HG02981 (cell line): ENCODE results near the gene NPW.
A peak's percentile ranks its signal among the peaks of the same experiment; 100 is the strongest.

Experiments used
- ATAC-seq: cut with Tn5 transposase; IDR thresholded peaks from one replicate; pipeline ENCODE4 v1.9.1; 2021; ENCODE audit warnings: mild to moderate bottlenecking, moderate library complexity; ENCODE audit not compliant: unreplicated experiment

Gene NPW

DNA sequence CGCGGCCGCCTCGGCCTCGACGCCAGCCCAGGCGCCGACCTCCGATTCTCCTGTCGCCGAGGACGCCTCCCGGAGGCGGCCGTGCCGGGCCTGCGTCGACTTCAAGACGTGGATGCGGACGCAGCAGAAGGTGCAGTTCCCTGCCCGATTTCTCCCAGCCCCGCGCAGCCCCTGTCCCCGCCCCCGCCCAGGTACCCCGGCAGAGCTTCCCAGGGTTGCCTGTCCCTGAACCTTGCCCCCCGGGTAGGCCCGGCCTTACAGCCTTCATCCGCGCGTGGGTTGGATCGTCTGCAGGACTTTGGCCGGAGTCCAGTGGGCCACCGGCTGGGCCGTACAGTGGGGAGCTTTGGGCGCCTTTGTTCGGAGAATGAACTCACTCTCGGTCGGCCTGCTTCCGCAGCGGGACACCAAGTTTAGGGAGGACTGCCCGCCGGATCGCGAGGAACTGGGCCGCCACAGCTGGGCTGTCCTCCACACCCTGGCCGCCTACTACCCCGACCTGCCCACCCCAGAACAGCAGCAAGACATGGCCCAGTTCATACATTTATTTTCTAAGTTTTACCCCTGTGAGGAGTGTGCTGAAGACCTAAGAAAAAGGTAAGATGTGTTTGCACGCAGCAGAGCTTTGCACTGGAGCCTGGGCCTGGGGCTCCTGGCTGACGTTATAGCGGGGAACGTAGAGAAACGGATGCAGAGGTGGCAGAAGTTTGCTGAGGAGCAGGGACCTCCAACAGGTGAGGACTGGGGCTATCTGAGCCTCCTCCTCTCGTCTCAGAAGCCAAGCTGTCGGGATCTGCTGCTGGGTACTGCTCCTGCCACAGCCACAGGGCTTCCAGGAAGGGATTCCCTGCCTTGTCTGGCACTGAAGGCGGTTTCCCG lies 35.0 kb upstream of the NPW start:
- peak; percentile 14 for ATAC-seq

GRCh38 chr16:1985466-1986150 lies 34.0 kb upstream of the NPW start:
- no peak for ATAC-seq

DNA sequence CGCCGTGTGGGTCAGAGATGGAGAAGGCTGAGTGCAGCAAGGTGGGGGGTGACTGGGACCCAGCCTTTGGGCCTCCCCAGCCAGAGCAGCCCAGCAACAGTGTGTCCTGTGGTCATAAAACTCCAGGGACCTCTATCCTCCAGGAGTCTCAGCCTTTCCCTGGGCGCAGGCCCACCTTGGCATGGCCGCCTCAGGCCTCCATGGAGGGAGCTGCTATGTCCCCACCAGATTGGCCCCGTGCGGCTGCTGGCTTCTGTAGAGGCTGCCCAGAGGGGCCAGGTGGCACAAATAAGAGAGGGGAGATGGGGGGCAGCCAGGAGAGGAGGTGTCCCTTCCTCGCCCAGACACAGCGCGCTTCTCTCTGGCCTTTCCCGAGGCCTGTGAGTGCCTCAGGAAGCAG lies 32.4 kb upstream of the NPW start:
- no peak for ATAC-seq

DNA sequence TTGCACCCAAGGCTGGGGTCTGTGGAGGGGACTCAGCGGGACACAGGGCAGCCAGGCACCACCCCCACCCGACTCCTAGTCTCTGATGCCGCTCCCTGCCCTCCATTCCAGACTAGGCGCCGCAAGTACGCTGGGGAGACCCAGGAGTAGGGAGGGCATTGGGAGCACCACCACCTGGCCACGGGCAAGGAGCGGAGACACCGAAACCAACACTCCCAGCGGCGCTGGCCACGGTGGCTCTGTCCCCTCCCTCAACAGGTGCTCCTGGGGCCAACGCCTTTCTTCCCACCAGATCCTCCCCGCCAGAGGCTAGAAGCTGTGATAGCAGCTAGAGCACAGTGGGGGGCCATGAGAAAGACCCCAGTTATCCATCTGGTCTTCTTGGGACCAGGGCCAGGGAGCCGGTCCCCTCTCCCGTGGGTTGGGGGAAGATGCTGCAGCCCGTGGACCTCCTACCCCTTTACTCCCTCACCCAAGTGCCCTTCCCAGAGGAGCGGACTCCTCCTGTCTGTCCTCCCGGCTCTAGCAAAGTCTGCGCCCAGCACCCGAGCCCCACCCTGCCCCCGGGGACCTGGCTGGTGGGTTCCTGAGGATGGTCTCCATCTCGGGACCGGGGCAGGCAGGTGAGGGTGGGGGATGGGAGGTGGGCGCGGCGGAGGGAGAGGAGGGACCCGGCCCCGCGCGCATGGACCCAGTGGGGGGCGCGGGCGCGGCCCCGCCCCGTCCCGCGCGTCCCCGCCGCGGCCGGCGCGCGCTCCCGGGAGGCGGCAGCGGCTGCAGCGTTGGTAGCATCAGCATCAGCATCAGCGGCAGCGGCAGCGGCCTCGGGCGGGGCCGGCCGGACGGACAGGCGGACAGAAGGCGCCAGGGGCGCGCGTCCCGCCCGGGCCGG lies 30.1 kb upstream of the NPW start, which contains the start of gene SYNGR3:
TSS of gene SYNGR3 (plus strand) at position 762 of the 892 bp plus-strand sequence. CDS start 133 bp downstream, outside the sequence.
- no peak for ATAC-seq

GRCh38 chr16:1990101-1990350 lies 29.6 kb upstream of the NPW start:
- ATAC-seq = no peak

DNA sequence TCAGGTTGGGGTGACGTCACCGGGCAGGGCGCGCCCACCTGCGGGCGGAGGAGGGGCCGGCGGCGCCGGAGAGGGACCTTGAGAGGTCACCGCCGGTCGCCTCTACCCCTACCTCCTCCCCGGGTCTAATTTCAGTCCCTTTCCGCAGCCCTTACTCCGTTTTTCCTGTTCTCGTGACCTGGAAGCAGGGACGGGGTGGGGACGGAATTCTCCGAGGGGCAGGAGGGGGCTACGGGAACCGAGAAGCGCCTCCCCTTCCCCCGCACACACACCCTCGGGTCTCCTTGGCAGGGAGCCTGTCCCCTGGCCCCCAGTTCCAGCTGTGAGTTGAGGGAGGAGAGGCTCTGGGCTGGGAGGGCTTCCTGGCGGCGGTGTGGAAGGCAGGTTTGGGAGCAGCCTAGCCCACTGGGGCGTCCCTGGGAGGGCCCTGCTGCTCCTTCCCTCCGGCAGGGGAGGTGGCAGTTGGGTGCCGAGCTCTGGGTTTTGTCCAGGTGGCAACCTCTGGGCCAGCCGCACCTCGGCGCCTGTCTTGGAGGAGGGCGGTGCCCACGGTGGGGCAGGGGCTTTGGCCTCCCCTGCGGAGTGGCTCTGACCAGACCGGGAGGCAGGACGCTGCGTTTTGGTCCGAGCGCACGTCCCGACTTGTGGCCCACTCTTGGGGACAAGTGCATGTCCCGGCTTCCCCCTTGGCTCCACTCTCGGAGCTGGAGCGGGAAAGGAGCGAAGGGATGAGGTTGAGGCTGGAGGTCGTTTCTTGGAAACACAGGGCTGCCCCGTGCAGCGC lies 29.0 kb upstream of the NPW start:
- ATAC-seq = no peak

- ATAC-seq = peak; percentile 31
Observed at GRCh38 chr16:1991135-1991551, 28.4 kb upstream of the NPW start.

DNA sequence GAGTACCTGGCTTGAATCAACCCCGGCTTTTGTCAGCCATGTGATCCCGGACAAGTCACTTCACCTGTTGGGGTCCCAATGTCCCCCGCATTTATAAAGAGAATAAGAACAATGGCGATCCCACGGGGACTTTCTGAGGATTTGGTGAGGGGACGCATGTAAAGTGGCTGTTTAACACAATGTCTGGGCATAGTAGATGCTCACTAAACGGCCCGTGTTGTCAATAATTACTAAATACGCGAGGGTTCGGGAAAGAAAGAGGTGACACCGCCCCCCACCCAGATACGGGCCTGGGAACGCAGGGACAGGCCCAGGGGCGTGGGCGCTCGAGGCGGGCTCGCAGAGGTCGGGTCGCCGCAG lies 28.0 kb upstream of the NPW start:
- no peak for ATAC-seq

- ATAC-seq = peak; percentile 43
Observed at GRCh38 chr16:1991948-1992703, 27.5 kb upstream of the NPW start.

DNA sequence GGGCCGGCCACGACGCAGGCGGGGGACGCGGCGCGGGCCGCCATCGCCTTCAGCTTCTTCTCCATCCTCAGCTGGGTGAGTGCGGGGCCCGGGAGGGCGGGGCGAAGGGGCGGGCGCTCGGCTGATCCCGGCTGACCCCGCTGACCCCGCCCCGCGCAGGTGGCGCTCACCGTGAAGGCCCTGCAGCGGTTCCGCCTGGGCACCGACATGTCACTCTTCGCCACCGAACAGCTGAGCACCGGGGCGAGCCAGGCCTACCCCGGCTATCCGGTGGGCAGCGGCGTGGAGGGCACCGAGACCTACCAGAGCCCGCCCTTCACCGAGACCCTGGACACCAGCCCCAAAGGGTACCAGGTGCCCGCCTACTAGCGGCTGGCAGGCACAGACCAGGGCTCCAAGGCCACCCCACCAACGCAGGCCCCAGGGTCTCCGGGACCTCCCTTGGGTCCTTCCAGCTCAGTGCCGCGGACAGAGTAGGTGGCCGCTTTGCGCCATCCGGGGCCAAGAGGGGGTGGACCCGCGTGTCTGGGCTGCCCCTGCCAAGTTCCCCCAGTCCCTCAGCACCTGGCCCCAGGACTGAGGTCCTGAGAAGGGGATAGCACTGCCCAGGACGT lies 26.8 kb upstream of the NPW start:
- no peak for ATAC-seq

DNA sequence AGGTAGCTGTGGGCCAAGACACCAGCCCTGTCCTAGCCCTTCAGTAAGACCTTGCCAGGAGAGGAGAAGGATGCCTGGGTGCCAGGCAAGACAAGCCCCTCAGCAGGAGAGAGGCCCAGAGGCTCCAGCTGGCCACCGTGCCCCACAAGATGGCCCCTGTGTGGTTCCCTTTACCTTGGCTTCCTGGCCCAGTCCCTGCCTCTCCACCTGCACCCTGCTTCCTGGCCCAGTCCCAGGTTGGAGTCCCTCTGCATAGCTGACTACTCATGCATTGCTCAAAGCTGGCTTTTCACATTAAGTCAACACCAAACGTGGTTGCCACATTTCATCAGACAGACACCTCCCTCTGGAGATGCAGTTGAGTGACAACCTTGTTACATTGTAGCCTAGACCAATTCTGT lies 25.9 kb upstream of the NPW start:
- no peak for ATAC-seq

GRCh38 chr16:1997494-1998359 lies 21.9 kb upstream of the NPW start:
- ATAC-seq = no peak

GRCh38 chr16:1998360-1998835 lies 21.2 kb upstream of the NPW start:
- ATAC-seq = no peak

DNA sequence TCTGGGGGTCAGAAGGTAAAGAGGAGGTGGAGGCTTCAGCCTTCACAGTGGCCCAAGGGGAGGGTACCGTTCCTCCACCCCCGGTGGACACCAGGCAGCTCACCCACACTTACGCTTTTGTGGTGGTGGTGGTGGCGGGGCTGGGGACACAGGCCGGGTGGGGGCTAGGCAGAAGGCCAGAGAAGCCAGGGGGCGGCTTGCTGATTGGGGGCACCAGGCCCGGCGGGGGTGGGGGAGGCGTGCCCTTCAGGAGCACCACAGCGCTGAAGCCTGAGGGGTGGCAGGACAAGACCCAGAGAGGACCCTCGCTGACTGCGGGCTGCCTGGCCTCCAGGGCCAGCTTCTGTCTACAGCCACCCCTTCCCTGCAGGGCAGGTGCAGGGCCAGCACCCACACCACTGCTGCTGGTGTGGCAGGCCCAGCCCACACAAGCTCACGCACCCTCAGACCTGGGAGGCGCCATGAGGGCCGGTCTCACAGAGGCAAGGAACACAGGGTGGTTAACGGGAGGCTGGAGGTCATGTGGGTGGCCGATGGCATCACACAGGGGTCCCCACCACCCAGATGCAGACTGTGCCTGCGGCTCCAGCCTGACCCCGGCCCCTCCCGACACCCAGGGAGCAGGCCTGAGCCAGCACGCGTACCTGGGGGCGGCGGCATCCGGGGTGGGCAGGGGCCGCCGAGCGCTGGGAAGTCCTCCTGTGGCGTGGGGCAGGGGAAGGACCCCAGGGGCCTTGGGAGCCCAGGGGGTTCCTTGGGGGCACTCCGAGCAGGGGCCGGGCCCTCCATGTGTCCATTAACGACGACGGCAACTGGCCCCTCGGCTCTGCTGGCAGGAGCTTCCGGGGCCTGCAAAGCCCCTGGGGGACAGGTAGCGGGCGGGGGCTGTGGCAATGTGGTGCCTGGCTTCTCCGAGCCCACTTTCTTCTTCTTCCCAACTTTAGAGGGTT lies 20.5 kb upstream of the NPW start:
- no peak for ATAC-seq

DNA sequence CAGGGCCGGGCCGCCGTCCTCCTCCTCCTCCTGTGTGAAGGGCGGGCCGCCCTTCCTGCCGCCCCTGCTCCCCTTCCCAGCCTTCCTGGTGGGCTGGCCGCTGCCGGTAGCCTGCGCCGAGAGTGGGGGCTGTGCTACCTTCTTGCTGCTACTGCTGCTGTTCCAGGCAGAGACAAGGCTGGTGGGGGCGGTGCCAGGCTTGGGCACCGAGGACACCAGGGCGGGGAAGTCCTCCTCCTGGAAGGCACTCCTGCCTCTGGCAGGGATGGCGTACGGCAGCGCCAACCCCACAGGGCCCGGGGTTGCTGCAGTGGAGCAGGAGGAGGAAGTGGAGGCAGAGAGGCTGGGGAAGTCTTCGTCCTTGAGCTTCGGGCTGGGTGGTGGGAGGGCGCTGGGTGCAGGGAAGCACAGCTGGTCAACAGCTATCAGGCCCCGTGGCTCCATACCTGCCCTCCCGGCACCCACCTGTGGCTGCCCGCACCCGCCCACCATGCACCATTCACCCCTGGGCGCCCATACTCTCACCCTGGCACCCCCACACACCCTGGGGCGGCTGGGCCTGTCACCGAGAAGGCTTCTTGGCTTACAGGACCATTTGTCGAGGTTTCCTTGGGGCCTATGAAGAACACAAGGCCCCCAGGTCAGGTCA lies 19.6 kb upstream of the NPW start:
- no peak for ATAC-seq

DNA sequence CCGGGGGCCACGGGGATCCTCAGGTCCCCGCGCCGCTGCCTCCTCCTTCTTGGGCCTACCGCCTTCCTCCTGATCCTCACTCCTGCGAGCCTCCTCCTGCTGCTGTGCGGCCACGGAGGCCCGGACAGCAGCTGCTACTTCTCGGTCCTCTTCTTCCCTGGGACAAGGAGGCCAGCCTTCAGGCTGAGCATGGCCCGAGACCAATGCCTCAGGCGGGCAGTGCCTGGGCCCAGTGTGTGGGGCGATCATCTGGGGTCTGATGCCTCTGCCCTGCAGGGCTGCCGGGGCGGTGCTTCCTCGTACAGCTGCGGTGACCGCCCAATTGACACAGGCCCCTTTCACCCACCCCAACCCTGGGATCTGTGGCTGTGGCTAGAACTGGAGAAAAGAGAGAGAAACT lies 18.6 kb upstream of the NPW start:
- ATAC-seq = no peak
